GM18868 (cell line): Measurements from ENCODE around the gene DISP3.

Source experiments
- ATAC-seq: cut with Tn5 transposase; IDR thresholded peaks from one replicate; pipeline ENCODE4 v1.9.1; 2021; ENCODE audit warnings: mild to moderate bottlenecking, moderate library complexity; ENCODE audit not compliant: unreplicated experiment

DISP3 gene

GRCh38 chr1:11540773-11541160 is 61.8 kb downstream of the DISP3 start:
- no peak for ATAC-seq

- no peak for ATAC-seq
Observed at GRCh38 chr1:11541236-11541635, 62.3 kb downstream of the DISP3 start.

GRCh38 chr1:11541956-11542355 is 63.0 kb downstream of the DISP3 start:
- ATAC-seq: no peak

GRCh38 chr1:11543392-11543791 is 64.4 kb downstream of the DISP3 start:
- ATAC-seq: no peak

GRCh38 chr1:11543796-11544195 is 64.8 kb downstream of the DISP3 start:
- ATAC-seq: no peak

GRCh38 chr1:11546456-11546855 is 67.5 kb downstream of the DISP3 start:
- ATAC-seq: no peak

- no peak for ATAC-seq
Observed at GRCh38 chr1:11550664-11551283, 71.8 kb downstream of the DISP3 start.

GRCh38 chr1:11558276-11558675 is 79.3 kb downstream of the DISP3 start:
- no peak for ATAC-seq

- no peak for ATAC-seq
Observed at GRCh38 chr1:11558871-11559590, 80.1 kb downstream of the DISP3 start.

GRCh38 chr1:11559591-11559970 is 80.6 kb downstream of the DISP3 start:
- no peak for ATAC-seq

- no peak for ATAC-seq
Observed at GRCh38 chr1:11560061-11560460, 81.1 kb downstream of the DISP3 start.

- no peak for ATAC-seq
Observed at GRCh38 chr1:11561740-11562139, 82.8 kb downstream of the DISP3 start.

- ATAC-seq: no peak
Observed at GRCh38 chr1:11562664-11563063, 83.7 kb downstream of the DISP3 start.

GRCh38 chr1:11563560-11564069 is 84.7 kb downstream of the DISP3 start:
- ATAC-seq: no peak

GRCh38 chr1:11564237-11564636 is 85.3 kb downstream of the DISP3 start:
- ATAC-seq: no peak

- no peak for ATAC-seq
Observed at GRCh38 chr1:11566042-11566850, 87.3 kb downstream of the DISP3 start.

GRCh38 chr1:11567244-11568065 is 88.5 kb downstream of the DISP3 start:
- no peak for ATAC-seq

GRCh38 chr1:11568687-11569086 is 89.7 kb downstream of the DISP3 start:
- ATAC-seq: no peak

GRCh38 chr1:11569551-11569950 is 90.6 kb downstream of the DISP3 start:
- no peak for ATAC-seq

- no peak for ATAC-seq
Observed at GRCh38 chr1:11569954-11570353, 91.0 kb downstream of the DISP3 start.

GRCh38 chr1:11570821-11571380 is 91.9 kb downstream of the DISP3 start:
- ATAC-seq: no peak
